GM21619 (cell line): ENCODE data around the gene GMFB.
A peak's percentile ranks its signal among the peaks of the same experiment; 100 is the strongest.

Experiments used
- ATAC-seq: cut with Tn5 transposase; IDR thresholded peaks from one replicate; pipeline ENCODE4 v1.9.1; 2021; ENCODE audit not compliant: unreplicated experiment

Gene GMFB

DNA sequence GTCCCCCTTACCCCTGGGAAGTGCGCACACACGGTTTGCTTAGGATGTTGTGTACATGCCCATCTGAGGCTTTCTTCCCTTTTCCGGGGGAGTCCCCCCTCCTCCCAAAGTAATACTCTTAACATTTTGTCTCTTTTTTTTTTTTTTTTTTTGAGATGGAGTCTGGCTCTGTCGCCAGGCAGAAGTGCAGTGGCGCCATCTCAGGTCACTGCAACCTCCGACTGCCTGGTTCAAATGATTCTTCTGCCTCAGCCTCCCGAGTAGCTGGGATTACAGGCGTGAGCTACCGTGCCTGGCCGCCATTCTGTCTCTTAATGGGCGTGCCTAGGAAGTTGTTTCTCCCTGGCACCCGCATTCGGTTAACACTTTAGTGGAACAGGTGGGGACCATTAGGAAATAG, 4.5 kb upstream of the GMFB start:
- ATAC-seq = no peak

DNA sequence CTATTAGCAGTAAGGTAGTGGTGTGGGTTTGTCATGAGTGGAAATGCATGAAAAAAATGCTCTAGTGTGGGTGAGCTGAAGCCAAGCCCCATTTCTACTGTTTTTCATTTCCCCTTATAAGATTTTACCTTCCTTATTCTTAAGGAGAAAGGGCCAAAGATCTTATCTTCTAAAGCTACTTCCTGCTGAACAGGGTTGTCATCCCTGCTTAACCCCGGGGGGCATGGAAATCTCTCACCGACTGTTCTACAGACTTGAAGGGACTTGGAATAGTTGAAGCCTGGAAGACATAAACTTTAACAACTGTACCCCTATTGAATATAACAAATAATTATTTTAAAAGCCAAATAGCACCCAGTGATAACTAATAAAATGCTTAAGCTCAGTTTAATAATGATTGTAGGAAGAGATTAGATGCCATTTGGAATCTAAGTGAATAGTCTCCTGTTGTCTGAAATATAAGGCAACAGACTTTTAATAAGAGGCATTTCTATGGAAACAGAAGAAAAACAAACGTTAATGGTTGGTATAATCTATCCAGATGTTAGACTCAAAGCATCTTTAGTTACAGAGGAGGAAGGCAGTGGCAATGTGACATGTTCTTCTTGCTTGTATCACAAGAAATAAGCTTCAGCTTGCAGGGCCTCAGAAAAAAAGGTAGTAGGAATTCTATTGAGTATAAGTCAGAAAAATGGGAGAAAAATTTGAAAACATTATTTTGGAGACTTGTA, 1.8 kb upstream of the GMFB start:
- no peak for ATAC-seq

DNA sequence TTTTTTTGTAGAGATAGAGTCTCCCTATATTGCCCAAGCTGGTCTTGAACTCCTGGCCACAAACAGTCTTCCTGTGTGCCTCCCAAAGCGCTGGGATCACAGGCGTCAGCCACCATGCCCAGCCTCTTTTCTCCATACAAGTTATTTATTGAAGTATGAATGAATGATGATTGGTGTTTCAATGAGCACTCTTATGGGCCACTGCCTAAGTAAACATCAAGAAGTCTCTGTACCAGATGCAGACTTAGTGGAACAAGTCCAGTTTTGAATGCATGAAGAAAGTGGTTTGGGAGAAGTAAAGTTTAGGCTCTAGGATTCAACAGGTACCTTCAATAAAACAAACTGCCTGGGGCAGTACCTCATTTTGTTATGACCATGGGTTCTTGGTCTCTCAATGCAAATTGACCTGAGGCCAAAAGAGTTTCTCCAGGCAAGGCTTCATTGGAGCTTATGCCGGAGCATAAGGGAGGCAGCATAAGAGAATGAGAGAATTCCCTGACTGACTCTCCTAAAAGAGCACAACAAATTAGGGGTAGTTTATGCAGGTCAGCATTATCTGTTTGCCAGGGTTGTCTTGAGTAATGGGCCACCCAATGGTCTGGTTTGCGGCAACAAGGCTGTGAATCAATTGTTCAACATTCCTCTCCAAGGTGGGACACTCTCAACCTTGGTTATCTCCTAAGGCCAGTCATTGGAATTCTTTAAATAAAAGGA, 1.1 kb upstream of the GMFB start:
- ATAC-seq = no peak

DNA sequence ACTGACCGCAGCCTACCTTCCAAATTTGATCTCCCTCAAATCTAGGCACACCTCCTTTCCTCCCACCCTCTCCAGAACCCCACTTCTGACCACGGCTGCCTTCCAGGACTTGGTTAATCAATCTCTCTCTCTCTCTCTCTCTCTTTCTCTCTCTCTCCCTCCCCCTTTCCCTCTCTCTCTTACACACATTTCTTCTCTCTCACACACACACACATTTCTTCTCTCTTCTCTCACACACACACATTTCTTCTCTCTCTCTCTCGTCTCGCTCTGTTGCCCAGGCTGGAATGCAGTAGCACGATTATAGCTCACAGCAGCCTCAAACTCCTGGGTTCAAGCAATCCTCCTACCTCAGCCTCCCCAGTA, 521 bp upstream of the GMFB start:
- ATAC-seq = no peak

DNA sequence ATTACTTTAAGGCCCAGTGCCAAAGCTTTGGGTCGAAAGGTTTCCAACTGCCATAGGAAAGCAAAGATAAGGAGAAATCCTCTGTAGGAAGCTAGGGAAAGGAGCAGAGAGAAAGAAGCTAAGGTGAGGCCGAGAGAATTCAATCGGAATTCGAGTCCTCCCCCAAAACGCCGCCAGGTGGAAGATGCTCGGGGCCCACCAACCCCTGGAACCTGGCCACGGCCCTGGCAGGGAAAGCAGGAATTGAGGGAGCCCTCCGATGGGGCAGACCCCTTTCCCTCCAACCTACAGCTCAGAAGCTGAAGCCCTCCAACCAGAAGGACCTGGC, 498 bp downstream of the GMFB start:
- peak; percentile 29 for ATAC-seq

DNA sequence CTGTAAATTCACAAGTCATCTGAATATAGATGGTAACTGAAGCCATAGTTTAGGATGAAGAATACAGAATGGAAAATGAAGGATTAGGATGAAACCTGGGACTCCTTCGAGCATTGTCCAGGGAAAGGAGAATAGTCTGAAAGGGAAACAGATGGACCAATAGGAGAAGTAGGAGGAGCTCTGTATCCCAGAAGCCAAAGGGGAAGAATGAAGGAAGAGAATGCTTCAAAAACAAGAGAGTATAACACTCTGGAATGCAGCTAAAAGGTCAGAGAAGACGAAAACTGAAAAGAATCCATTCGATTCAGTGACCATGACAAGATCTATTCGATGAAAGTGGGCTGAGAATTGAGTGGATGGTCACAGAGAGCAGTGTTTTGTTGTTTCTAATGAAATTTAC, 1.0 kb downstream of the GMFB start:
- ATAC-seq = no peak

DNA sequence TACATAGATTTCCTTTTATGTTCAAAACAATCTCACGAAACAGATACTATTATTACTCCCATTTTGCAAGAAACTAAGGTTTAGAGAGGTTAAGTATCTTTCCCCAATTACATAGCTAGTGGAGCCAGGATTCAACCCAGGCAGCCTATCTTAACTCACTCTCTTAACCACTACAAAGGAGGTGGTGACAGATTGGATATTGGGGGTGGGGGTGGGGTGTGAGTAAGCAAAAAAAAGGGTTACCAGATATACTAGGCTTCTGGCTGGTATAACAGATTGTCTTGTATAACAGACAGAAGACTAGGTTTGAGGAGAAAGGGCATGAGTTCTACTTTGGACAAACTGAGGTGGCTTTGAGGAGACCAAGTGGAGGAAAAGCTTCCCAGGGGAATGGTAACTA, 2.1 kb downstream of the GMFB start:
- ATAC-seq = no peak

DNA sequence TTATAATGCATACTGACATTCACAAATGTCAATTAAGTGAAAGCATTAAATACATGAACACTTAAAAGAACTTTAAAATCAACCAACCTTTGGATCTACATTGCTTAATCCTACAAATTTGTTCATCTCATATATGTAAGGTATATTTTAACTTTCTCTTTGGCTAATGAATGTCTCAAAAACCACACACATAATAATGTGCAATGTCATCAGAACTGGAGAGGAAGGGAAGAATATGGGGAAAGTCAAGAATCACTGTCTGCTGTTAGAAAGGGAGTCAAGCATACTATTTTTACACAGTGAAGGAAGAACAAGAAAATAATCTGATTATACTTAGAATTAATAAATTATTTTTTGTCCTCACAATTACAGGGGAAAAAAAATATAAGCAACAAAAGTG, 4.9 kb downstream of the GMFB start:
- ATAC-seq = no peak

DNA sequence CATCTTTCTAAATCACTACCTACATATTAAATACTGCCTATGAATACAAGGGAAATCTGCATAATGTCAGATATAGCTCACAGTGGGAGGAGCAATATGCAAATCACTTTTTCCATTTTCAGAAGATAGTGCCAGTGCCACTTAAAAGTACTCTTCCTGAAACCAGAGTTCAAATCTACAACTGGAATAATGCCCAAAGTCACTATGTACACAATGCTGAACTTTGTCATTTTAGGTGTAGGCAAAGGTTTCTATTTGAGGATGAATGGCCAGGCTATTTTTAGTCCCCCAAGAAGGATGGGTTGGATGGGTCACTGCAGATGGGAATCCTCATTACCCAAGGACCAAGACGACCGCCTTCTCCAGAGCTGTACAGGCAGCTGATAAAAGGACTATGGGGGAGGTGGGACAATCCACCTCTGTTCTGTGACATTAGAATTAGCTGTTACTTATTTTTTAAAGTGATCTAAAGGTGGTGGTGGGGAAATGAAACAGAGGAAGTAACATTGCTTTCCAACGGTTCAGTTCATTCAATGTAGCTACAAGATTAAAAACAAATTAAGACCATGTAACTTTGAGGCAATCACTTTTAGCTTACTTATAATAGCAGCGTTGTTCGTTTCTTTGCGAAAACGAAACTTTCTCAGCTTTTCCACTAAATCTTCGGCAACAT, 5.6 kb downstream of the GMFB start:
- no peak for ATAC-seq

DNA sequence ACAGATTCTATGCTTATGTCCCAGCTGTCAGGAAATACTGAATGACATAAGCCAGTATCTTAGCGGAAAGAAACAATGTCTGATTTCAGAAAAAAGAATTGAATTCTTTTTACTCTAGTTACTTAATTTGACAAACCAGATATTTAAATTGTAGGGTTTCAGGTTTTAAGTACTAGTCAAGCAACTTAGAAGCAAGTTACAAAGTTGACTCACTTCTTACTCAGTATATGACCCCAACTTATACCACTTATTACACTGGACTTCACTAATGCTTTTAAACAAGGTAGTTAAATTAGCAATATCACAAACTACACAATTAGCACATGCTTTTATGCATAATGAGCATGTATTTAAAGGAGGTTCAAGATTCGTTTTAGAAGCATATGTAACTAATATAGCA, 7.1 kb downstream of the GMFB start:
- ATAC-seq = no peak

DNA sequence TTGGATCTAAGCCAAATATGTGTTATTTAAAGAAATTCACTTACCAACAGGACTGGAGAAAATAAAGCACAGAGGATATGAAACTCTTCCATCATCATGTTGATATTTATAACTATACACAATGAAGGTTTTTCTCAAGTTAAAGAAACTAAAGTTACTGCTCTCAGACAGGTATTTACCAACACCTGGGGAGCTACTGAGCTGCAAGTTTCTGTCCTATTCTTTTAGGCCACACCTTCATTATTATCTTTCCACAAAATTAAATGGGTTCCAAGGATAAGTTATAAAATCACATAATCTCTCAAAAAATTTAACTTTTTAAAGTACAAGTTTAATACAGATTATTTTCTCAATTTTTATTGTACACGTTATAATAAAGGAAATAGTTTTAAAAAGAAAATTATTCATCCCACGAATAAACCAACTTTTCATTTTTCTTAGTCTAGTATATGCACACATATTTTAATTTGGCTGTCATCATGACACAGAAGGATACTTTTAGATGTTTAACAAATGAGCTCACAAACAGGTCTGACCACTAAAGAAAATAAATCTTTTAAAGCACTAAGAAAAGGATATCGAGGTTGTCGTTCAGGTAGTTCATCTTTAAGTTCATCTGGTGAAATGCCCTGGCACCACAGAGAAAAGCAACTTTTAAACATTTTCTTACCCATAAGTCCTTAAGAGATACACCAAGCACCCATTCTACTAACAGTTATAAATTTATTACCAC, 7.8 kb downstream of the GMFB start:
- no peak for ATAC-seq

DNA sequence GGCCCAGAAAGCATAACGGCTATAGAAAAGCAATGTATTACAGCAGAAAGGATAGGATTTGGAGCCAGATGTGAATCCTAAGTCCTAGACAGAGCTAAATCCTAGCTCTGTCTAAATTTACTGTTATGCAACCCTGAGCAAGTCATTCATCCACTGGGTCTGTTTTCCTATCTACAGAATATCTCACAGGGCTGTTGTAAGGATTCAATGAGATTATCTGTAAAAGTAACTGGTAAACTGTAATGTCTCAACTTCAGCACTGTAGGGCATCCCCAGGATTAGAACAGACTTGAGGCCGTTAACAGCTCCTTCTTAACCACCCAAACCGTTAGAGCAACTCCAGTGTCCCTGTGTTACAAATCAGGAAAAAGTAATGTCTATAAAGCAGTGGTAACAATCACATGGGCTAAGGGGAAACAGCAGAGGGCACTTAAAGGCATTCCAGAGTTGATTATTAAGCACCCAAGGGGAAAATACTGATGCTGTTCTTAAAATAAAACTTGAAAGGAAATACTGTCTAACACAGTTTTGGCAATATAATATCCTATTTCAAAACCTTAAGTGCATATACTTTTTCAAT, 10.1 kb downstream of the GMFB start:
- ATAC-seq = no peak

DNA sequence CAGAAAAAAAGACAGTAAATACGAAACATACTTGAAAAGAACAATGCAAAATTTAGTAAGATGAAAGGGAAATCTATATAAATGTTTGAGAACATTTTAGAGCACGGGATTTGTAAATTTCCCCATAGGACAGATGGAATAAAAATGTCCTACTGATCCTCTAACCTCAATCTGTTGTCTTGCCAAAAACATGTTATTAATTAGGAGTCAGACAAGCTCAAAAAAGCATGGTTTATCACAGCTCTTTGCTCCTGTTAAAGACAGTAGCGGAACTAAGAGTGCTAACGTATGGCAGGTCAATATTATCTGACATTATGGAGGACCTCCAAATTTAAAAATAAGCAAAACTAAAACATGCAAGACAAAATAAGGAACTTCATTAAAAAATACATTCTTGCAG, 12.9 kb downstream of the GMFB start:
- ATAC-seq = no peak

DNA sequence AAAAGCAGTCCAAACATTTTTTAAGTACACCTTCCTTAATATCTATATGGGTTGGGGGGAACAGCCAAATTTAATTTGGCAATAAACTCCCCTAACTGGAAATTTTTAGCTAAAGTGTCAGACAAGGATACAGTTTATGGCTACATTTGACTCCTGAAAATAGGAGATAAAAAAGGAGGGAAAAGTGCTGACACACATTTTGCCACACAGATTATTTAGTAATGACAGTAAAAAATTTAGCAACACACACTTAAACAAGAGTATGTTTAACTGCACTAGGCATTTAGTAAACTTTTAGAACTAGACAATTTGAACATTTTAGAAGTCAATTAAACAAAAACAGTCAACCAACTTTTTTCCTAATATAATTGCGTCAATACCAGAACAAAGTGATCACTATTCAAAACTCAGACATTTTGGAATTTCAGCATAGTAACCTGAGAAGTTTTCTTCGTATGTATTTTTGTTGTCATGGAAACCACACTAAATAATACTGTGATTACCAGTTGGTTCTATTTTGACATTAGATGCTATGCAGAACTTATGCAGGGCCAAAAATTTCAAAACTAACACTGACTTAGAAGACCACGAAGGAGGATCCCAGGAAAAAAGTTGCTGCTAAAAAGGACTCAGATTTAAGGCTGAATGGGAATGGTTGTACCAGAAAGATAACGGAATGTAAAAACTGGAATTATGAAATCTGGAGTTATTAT, 13.4 kb downstream of the GMFB start:
- ATAC-seq = no peak

DNA sequence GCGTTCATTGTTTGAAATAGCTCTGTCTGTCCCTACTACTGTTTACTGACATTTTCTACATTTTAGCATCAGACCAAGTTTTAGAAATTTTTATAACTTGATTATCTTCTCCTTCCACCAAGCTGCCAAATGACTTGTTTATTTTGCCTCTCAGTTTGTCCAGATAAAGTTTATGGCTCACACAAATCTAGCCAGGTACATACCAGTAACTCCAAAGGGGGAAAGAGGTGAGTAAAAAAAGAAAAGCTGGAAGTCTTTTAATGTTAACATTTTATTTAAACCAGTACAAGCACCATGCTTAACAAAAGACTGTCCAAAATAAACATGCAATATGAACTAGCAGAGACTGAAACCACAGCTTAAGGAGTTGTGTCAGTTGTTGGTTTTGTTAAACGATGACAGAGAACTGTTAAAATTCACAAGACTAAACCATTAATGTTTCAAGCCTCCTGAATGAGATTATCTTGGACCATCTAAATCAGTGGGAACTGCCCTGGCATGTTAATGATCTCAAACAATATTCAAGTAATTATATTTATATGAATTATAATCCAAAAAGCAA, 14.5 kb downstream of the GMFB start:
- ATAC-seq = no peak

DNA sequence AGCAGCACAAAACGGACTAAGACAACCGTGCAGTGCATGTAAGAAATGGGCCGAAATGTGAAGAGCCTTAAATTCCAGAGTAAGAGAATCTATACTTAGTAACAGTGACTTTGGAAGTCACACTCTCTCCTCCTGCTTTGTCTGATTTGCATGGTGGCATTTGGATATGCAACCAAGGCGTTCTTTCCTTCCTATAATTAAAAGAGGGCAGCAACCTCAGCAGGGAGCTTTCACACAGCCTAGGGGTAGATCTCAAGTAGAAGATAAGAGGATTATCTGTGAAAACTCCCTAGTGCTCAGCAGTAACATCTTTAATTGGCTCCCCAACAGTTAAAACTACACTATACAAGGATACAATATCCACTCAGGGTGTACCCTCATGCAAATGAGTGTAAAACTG, 16.5 kb downstream of the GMFB start:
- no peak for ATAC-seq

DNA sequence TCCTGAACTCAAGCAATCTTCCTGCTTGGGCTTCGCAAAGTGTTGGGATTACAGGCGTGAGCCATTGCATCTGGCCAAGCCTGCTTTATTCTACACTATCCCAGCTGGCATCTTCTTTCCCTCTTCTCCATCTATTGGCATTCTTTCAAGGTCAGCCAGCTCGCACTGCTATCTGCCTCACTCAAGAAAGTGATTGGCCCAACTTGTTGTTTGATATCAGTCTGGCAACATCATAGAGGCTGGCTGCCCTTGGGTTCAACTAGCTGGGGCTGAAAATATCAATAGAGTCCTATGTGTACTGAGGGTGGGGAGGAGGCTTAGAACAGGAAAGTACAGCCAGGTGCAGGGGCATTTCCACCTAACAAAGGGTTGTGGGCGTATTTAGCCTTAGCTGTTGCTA, 17.1 kb downstream of the GMFB start:
- ATAC-seq = no peak

DNA sequence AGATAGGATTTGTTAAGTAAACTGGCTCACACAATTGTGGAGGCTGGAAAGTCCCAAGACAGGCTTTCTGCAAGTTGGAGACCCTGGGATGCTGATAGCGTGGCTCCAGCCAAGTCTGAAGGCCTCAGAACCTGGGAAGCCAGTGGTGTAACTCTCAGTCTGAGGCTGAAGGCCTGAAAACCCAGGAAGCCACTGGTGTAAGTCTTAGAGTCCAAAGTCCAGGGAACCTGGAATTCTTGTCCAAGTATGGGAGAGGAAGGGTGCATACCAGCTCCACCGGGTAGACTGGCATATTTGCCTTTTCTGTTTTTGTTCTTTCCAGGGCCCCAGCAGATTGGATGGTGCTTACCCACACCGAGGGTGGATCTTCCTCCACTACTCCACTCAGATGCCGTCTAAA, 18.1 kb downstream of the GMFB start:
- no peak for ATAC-seq

DNA sequence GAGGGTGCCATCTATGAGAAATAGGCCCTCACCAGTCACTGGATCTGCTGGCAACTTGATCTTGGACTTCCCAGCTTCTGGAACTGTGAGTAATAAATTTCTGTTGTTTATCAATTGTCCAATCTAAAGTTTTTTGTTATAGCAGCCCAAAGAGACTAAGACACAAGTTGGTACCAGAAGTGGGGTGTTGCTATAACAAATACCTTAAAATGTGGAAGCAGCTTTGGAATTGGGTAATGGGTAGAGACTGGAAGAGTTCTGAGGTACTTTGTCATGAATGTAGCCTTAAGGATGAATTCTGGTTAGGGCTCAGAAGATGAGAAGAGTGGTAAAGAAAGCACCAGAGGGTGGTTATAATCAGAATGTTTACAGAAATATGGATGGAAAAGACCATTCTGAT, 21.5 kb downstream of the GMFB start:
- ATAC-seq = no peak

DNA sequence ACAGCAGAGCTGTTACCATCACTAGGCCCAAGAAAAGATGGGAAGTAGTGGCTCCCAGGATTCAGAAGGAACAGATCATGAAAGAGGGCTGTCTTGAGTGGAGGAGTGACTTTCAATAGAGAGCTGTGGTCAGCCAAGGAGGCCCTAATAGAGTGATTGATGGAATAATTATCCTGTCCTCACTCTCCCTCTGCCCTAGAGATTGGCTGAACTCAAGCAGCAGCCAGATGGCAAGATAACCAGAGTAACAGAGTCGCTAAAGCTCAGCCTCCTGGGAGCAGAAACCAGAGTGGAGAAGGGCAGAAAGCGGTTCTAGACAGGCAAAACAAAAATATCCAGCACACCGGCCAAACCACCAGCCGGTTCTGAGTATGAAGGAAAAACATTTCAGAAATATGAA, 23.1 kb downstream of the GMFB start:
- ATAC-seq = no peak

DNA sequence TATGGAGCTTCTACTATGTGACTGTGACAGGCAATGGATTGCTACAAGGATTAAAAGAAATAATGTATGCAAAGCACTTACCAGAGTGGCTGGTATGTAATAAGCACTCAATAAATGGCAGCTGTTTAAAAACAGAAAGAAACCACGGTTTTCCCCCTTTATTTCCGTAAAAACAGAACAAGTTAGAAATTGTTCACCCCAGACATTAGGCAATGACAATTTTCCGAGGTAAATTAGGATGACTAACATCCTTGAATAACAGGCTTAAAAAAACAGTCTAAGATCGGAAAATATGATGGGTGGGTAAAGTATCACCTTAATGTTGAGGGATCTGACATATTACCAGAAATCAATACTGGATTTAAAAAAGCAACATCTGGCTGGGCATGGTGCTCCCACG, 26.7 kb downstream of the GMFB start:
- no peak for ATAC-seq
